Omental fat pad (tissue), 4 donors: ENCODE data around the gene TRPV4. TPM values are rescaled to one million over a fixed set of nuclear protein-coding genes. Genes with fewer than 3 reads are reported as not detected.
"Not testable (repeated sequence)": the region's sequence is repeated elsewhere in the genome, so short reads cannot be mapped to it uniquely, and the experiment has no call there.

Experiments used
- ATAC-seq: fragments of 150-250 bp; one replicate; pipeline ENCODE4 v1.9.1; 2016; ENCODE audit warnings: mild to moderate bottlenecking, moderate library complexity; ENCODE audit not compliant: low FRiP score
- DNase-seq: peaks from one replicate; pipeline ENCODE4 v3.0.0-alpha.2; 2019; ENCODE audit warnings: low spot score
- CTCF ChIP-seq, 3 donors: fragments of 450-650 bp; IDR thresholded peaks; one replicate each; pipeline ENCODE4 v1.5.1; 2016 to 2017; ENCODE audit warnings: antibody characterized with exemption in 3 of 3, mild to moderate bottlenecking in 3 of 3, moderate library complexity in 2 of 3
- total RNA-seq, 4 donors: library from RNA; depleted of rRNA; stranded (reverse); fragments of >200 nt; gene quantifications; one replicate each; pipeline ENCODE4 v1.1.0, GENCODE V29; 2016

TRPV4 gene
- total RNA-seq, 4 donors from 2014 or later: 1.2 to 2.4 (median 1.6) TPM

- ATAC-seq: no peak
- no peak for DNase-seq
- TF ChIP-seq CTCF (IDR thresholded peaks at IDR 0.05): no peak
Observed at GRCh38 chr12:109868182-109869051, 35.2 kb upstream of the TRPV4 start.

- ATAC-seq: no peak
- no peak for TF ChIP-seq CTCF (IDR thresholded peaks at IDR 0.05)
Observed at GRCh38 chr12:109864916-109865315, 31.7 kb upstream of the TRPV4 start.

GRCh38 chr12:109863847-109864712, 30.9 kb upstream of the TRPV4 start:
- DNase-seq: no peak
- TF ChIP-seq CTCF (IDR thresholded peaks at IDR 0.05): no peak
- ATAC-seq: no peak

More at GRCh38 chr12:109864916-109865315, 31.7 kb upstream of the TRPV4 start:
- DNase-seq: no peak

GRCh38 chr12:109862491-109862890, 29.3 kb upstream of the TRPV4 start:
- not testable (repeated sequence) for ATAC-seq, DNase-seq

- TF ChIP-seq CTCF (IDR thresholded peaks at IDR 0.05): no peak
- DNase-seq (no peak), ATAC-seq (no peak)
Observed at GRCh38 chr12:109861689-109862314, 28.6 kb upstream of the TRPV4 start.

GRCh38 chr12:109860977-109861376, 27.8 kb upstream of the TRPV4 start:
- ATAC-seq (no peak), DNase-seq (no peak)
- TF ChIP-seq CTCF (IDR thresholded peaks at IDR 0.05): no peak

- no peak for DNase-seq
- no peak for ATAC-seq
- TF ChIP-seq CTCF (IDR thresholded peaks at IDR 0.05): no peak
Observed at GRCh38 chr12:109858764-109859163, 25.6 kb upstream of the TRPV4 start.
